RWPE1 (cell line): ENCODE results near the gene CD58.
A peak's percentile ranks its signal among the peaks of the same experiment; 100 is the strongest.

ENCODE experiments used
- CTCF ChIA-PET: fragments of 350-600 bp; sonication (Branson Sonifier 250); formaldehyde crosslinking; extraction: SDS; loops from one replicate; lab custom pipeline; 2021; lab: Yijun Ruan, JAX
- POLR2A ChIA-PET: fragments of 400-600 bp; formaldehyde crosslinking; extraction: SDS; loops from one replicate; lab custom pipeline; 2020; ENCODE audit warnings: antibody characterized with exemption; ENCODE audit not compliant: low non-redundant PET; lab: Yijun Ruan, JAX
- DNase-seq: peaks from one replicate; pipeline ENCODE4 v3.0.0; 2012; ENCODE audit warnings: low spot score
- H3K27ac ChIP-seq: fragments of 450-650 bp; 2 replicates; pipeline ENCODE4 v1.5.1; 2017
- CTCF ChIP-seq: fragments of 450-650 bp; conservative IDR thresholded peaks from 2 replicates; pipeline ENCODE4 v1.5.1; 2017; ENCODE audit warnings: low read depth, mild to moderate bottlenecking

Gene CD58

GRCh38 chr1:116516631-116517030 lies 54.2 kb downstream of the CD58 start:
- DNase-seq: no peak
- H3K27ac ChIP-seq: no peak overlapping the region
- TF ChIP-seq CTCF: no peak
- POLR2A ChIA-PET: no interaction called here
- CTCF ChIA-PET: interaction anchor here (1.0 to 1.2 kb wide), 2 partner anchors 12 to 17 kb away, joined by 3 read pairs; no protein-coding TSS in a partner anchor

GRCh38 chr1:116515702-116516101 lies 55.1 kb downstream of the CD58 start:
- TF ChIP-seq CTCF: no peak
- ChIA-PET POLR2A (no interaction called here), CTCF (interaction anchor here (1.0 kb wide), 1 partner anchor 17 kb away, joined by 3 read pairs; no protein-coding TSS in a partner anchor)
- DNase-seq: no peak
- peak overlapping the region; percentile 31; the same call in 1 of the 2 replicates for H3K27ac ChIP-seq

- CTCF ChIA-PET: interaction anchor here (1.7 kb wide), 1 partner anchor 376 kb away, joined by 4 read pairs; no protein-coding TSS in a partner anchor
- DNase-seq: no peak
Measured at GRCh38 chr1:116514708-116515525, 55.9 kb downstream of the CD58 start.

GRCh38 chr1:116513956-116514355 lies 56.9 kb downstream of the CD58 start:
- no peak for TF ChIP-seq CTCF
- ChIA-PET CTCF (interaction anchor here (1.7 kb wide), 1 partner anchor 375 kb away, joined by 4 read pairs; no protein-coding TSS in a partner anchor), POLR2A (no interaction called here)
- no peak overlapping the region for H3K27ac ChIP-seq
- no peak for DNase-seq

More at GRCh38 chr1:116514708-116515525, 55.9 kb downstream of the CD58 start:
- TF ChIP-seq CTCF: no peak
- peak overlapping the region; percentile 31; the same call in 1 of the 2 replicates for H3K27ac ChIP-seq
- POLR2A ChIA-PET: no interaction called here

GRCh38 chr1:116511459-116512019 lies 59.3 kb downstream of the CD58 start:
- no peak for TF ChIP-seq CTCF
- ChIA-PET CTCF (no interaction called here), POLR2A (no interaction called here)
- DNase-seq: no peak
- no peak overlapping the region for H3K27ac ChIP-seq

- POLR2A ChIA-PET: no interaction called here
- peak overlapping the region; percentile 42; the same call in 1 of the 2 replicates for H3K27ac ChIP-seq
- TF ChIP-seq CTCF: no peak
- DNase-seq: no peak
- CTCF ChIA-PET: no interaction called here
Measured at GRCh38 chr1:116510361-116510760, 60.5 kb downstream of the CD58 start.
